Suprapubic skin (tissue), 4 donors: Measurements from ENCODE around the gene ZNF331.

Experiments used
- EP300 ChIP-seq: sonication (generic); formaldehyde crosslinking; IDR thresholded peaks from one replicate; pipeline ENCODE4 v1.6.1; 2017; ENCODE audit warnings: antibody characterized with exemption
- POLR2A ChIP-seq, 2 donors: fragments of 450-650 bp; IDR thresholded peaks; one replicate each; pipeline ENCODE4 v1.6.1; 2017; ENCODE audit warnings: antibody characterized with exemption in 2 of 2, mild to moderate bottlenecking in 2 of 2, moderate library complexity in 2 of 2
- POLR2AphosphoS5 ChIP-seq, 3 donors: sonication (generic); formaldehyde crosslinking; IDR thresholded peaks; one replicate each; pipeline ENCODE4 v1.6.1; 2017; ENCODE audit warnings: antibody characterized with exemption in 3 of 3
- TF ChIP-seq, protein P1 (sequence below), 2 donors: fragments of 200-600 bp in 1 of 2; fragments of 450-650 bp in 1 of 2; sonication (generic) in 1 of 2; IDR thresholded peaks; one replicate each; pipeline ENCODE4 v1.5.1; 2016 to 2019; ENCODE audit warnings: antibody characterized with exemption in 2 of 2, mild to moderate bottlenecking in 1 of 2, moderate library complexity in 1 of 2

DNA sequence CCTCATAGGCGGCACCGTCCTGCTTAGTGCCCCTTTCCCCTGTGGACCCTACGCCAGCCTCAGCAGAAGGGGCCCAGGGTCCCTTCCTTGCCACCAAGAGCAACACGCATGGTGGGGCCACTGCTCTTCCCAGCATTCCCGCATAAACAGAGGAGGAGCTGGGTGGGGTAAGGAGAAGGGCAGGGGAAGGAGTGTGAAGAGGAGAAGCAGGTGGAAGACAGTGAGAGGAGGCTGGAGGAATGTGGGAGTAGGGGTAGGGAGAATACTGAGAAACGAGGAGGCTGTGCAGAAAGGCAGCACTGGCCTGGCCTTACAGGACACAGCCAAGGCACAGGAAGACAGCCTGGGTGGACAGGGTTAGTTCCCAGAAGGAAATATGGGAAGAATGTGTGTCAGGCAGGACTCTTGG is 43.9 kb downstream of the ZNF331 start:
- TF ChIP-seq, protein P1, sequence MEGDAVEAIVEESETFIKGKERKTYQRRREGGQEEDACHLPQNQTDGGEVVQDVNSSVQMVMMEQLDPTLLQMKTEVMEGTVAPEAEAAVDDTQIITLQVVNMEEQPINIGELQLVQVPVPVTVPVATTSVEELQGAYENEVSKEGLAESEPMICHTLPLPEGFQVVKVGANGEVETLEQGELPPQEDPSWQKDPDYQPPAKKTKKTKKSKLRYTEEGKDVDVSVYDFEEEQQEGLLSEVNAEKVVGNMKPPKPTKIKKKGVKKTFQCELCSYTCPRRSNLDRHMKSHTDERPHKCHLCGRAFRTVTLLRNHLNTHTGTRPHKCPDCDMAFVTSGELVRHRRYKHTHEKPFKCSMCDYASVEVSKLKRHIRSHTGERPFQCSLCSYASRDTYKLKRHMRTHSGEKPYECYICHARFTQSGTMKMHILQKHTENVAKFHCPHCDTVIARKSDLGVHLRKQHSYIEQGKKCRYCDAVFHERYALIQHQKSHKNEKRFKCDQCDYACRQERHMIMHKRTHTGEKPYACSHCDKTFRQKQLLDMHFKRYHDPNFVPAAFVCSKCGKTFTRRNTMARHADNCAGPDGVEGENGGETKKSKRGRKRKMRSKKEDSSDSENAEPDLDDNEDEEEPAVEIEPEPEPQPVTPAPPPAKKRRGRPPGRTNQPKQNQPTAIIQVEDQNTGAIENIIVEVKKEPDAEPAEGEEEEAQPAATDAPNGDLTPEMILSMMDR (IDR thresholded peaks at IDR 0.05): no peak
- no peak for TF ChIP-seq EP300
- TF ChIP-seq POLR2A (IDR thresholded peaks at IDR 0.05): no peak
- TF ChIP-seq POLR2AphosphoS5 (IDR thresholded peaks at IDR 0.05): no peak
